CD4-positive, alpha-beta T cell (primary cell): ENCODE measurements around the gene MPP7. TPM values are rescaled to one million over a fixed set of nuclear protein-coding genes. Genes with fewer than 3 reads are reported as not detected.

Experiments
- ATAC-seq: fragments of 200-7000 bp; cut with Tn5 transposase; one replicate; pipeline ENCODE4 v1.10.0; 2022; ENCODE audit warnings: mild to moderate bottlenecking; ENCODE audit not compliant: poor library complexity
- CTCF ChIA-PET: fragments of 350-600 bp; sonication (Branson Sonifier 250); formaldehyde crosslinking; loops from one replicate; lab custom pipeline; 2021; ENCODE audit warnings: antibody characterized with exemption, inconsistent platforms; lab: Charles Lee
- POLR2A ChIA-PET: fragments of 350-600 bp; sonication (Branson Sonifier 250); formaldehyde crosslinking; loops from one replicate; lab custom pipeline; 2021; ENCODE audit warnings: antibody characterized with exemption, inconsistent platforms; lab: Charles Lee
- DNase-seq, 14 experiments: peaks; one replicate each; pipeline ENCODE4 v3.0.0-alpha.2; 2013 to 2020; ENCODE audit warnings: mixed read lengths in 2 of 14
- H3K27ac ChIP-seq, 2 donors: one replicate each; pipeline versions ENCODE4 v1.5.1 to v1.7.0; 2013; ENCODE audit warnings: low read length in 2 of 2, low read depth in 1 of 2, mild to moderate bottlenecking in 1 of 2
- H3K27me3 ChIP-seq, 2 experiments: 1 replicate in 1 of 2; 2 replicates in 1 of 2; pipeline versions ENCODE4 v1.6.1 to v1.7.0; 2013; ENCODE audit warnings: low read length in 2 of 2, control low read depth in 1 of 2, mild to moderate bottlenecking in 1 of 2, moderate library complexity in 1 of 2; ENCODE audit not compliant: insufficient read depth in 2 of 2, control insufficient read depth in 1 of 2
- H3K36me3 ChIP-seq: one replicate; pipeline ENCODE4 v1.6.1; 2013; ENCODE audit warnings: low read length, control low read depth; ENCODE audit not compliant: insufficient read depth
- H3K4me1 ChIP-seq: one replicate; pipeline ENCODE4 v1.6.1; 2013; ENCODE audit warnings: low read length, control low read depth; ENCODE audit not compliant: insufficient read depth
- H3K4me3 ChIP-seq: one replicate; pipeline ENCODE4 v1.5.1; 2013; ENCODE audit warnings: mild to moderate bottlenecking, low read length, moderate library complexity
- H3K9me3 ChIP-seq, 2 experiments: 1 replicate in 1 of 2; 2 replicates in 1 of 2; pipeline versions ENCODE4 v1.6.1 to v1.7.0; 2013; ENCODE audit warnings: low read length in 2 of 2, mild to moderate bottlenecking in 2 of 2, control low read depth in 1 of 2, moderate library complexity in 1 of 2; ENCODE audit not compliant: control insufficient read depth in 1 of 2, insufficient read depth in 1 of 2
- H3K27ac Mint-ChIP-seq: one replicate; pipeline ENCODE4 v1.8.0; 2020; ENCODE audit warnings: mixed read lengths
- H3K27me3 Mint-ChIP-seq: one replicate; pipeline ENCODE4 v1.8.0; 2021; ENCODE audit warnings: mixed read lengths
- H3K36me3 Mint-ChIP-seq: one replicate; pipeline ENCODE4 v1.8.0; 2021; ENCODE audit warnings: low read depth, mixed read lengths
- H3K4me1 Mint-ChIP-seq: one replicate; pipeline ENCODE4 v1.8.0; 2021; ENCODE audit warnings: low read depth, mixed read lengths
- H3K4me3 Mint-ChIP-seq: one replicate; pipeline ENCODE4 v1.8.0; 2020; ENCODE audit warnings: mild to moderate bottlenecking, mixed read lengths
- H3K9me3 Mint-ChIP-seq: one replicate; pipeline ENCODE4 v1.8.0; 2020; ENCODE audit warnings: mixed read lengths
- intact Hi-C, 2 experiments: fragments of 100-400 bp; cut with DNase I in 1 of 2; cut with micrococcal nuclease in 1 of 2; formaldehyde crosslinking; loops; one replicate each; pipeline versions ENCODE4 v1.15.1 to v1.9.0; 2023 to 2025; cut with DNase I, micrococcal nuclease
- total RNA-seq, 174 experiments: library from RNA in 2 of 174; stranded (reverse) in 2 of 174; gene quantifications; one replicate each; pipeline ENCODE4 v1.2.3 and lab custom pipeline; 2021 to 2026
- TF ChIP-seq, protein P1 (sequence below): fragments of 200-600 bp; IDR thresholded peaks from one replicate; pipeline ENCODE4 v1.8.0; 2022; ENCODE audit warnings: antibody characterized with exemption, mild to moderate bottlenecking

Gene MPP7
- total RNA-seq, 2 experiments from 2014 or later: 30.4 to 32.5 TPM

DNA sequence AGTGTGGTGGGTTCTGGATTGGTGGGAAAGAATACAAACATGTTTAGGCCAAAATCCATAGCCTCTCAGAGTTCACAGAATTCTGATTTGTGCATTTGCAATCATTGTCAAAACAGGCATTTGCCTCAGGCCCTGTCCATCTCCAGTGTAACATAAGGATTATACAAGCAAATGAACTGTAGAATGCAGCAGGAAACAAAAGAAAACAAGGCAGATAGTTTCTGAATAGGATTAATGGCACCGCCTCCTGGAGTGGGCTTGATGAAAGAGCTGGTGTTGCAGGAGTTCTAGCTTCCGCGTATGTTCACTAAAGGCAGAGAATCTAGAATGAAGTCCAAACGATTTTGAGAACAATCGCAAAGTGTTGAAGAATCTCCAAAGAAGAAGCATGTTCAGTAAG, 11.3 kb upstream of the MPP7 start:
- ATAC-seq (no peak), DNase-seq (no peak)
- Histone ChIP-seq H3K4me3 (no peak overlapping the region), H3K27me3 (no peaks in the 10 kb centered on the region), H3K36me3 (peaks cover 17% of the 10 kb centered on the region), H3K9me3 (no peaks in the 10 kb centered on the region), H3K27ac (no peak overlapping the region), H3K4me1 (no peaks in the 10 kb centered on the region)
- intact Hi-C loops: no loop called here
- Mint-ChIP-seq H3K9me3 (no peaks in the 10 kb centered on the region), H3K27me3 (no peaks in the 10 kb centered on the region), H3K4me1 (peaks cover 20% of the 10 kb centered on the region), H3K4me3 (no peak overlapping the region), H3K36me3 (peaks cover 24% of the 10 kb centered on the region), H3K27ac (no peak overlapping the region)
- CTCF ChIA-PET: interaction anchor here (0.6 kb wide), 1 partner anchor 22 kb away, joined by 3 read pairs; no protein-coding TSS in a partner anchor
- POLR2A ChIA-PET: interaction anchor here (0.7 to 3.8 kb wide), 3 partner anchors 11 to 54 kb away, joined by 3 to 26 read pairs (median 8); partner anchors contain the start of gene MPP7
- TF ChIP-seq, protein P1, sequence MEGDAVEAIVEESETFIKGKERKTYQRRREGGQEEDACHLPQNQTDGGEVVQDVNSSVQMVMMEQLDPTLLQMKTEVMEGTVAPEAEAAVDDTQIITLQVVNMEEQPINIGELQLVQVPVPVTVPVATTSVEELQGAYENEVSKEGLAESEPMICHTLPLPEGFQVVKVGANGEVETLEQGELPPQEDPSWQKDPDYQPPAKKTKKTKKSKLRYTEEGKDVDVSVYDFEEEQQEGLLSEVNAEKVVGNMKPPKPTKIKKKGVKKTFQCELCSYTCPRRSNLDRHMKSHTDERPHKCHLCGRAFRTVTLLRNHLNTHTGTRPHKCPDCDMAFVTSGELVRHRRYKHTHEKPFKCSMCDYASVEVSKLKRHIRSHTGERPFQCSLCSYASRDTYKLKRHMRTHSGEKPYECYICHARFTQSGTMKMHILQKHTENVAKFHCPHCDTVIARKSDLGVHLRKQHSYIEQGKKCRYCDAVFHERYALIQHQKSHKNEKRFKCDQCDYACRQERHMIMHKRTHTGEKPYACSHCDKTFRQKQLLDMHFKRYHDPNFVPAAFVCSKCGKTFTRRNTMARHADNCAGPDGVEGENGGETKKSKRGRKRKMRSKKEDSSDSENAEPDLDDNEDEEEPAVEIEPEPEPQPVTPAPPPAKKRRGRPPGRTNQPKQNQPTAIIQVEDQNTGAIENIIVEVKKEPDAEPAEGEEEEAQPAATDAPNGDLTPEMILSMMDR: no peak

DNA sequence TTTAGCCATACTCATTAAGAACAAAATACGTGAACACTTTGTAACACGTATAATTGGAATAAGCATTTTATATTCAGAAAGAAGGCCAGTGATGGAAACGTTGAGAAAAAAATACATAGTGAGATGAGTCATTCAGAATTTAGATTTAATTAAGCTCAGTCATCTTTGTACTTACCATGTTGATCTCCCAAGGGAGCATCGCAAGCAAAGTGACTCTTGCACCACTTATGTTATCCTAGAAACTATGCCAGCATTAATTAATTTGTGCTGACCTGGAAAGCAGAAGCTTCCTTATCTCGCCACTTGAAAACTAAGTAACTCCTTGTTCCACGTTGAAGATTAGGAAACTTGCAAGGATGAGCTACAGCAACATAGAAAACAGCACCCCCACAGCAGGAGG, 9.7 kb upstream of the MPP7 start:
- POLR2A ChIA-PET: interaction anchor here (0.9 to 3.8 kb wide), 4 partner anchors 10 to 19 kb away, joined by 3 to 26 read pairs (median 5); partner anchors contain the start of gene MPP7
- Histone ChIP-seq H3K27ac (no peak overlapping the region), H3K27me3 (no peaks in the 10 kb centered on the region), H3K4me1 (no peaks in the 10 kb centered on the region), H3K9me3 (no peaks in the 10 kb centered on the region), H3K36me3 (peaks cover 8% of the 10 kb centered on the region), H3K4me3 (no peak overlapping the region)
- H3K4me1 Mint-ChIP-seq: peaks cover 27% of the 10 kb centered on the region
- ATAC-seq (no peak), DNase-seq (no peak)
- H3K36me3 Mint-ChIP-seq: peaks cover 14% of the 10 kb centered on the region
- no peaks in the 10 kb centered on the region for H3K9me3 Mint-ChIP-seq
- H3K4me3 Mint-ChIP-seq: no peak overlapping the region
- H3K27ac Mint-ChIP-seq: no peak overlapping the region
- intact Hi-C loops: no loop called here
- H3K27me3 Mint-ChIP-seq: no peaks in the 10 kb centered on the region
- CTCF ChIA-PET: interaction anchor here (1.1 to 1.4 kb wide), 3 partner anchors 10 to 81 kb away, joined by 3 to 6 read pairs (median 4); partner anchors contain the start of gene MPP7
- TF ChIP-seq, protein P1: no peak

DNA sequence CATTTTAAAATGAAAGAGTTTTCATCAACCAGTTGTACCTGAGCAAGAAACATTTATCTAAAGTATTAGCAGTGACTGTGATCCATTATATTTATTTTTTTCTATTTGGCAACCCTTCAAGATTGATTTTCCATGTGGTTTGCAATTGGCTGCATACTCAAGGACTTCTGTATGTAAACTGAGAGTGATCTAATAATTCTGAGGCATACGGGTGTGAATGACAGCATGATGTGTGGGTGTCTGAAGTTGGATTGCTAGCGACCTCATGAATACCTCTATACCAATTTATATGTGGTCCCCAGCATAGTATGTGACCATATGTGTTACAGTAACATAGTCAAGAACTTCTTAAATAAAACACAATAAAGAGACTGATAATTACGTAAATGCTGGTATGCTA, 8.2 kb upstream of the MPP7 start:
- Histone ChIP-seq H3K4me3 (no peak overlapping the region), H3K36me3 (peaks cover 8% of the 10 kb centered on the region), H3K27me3 (no peaks in the 10 kb centered on the region), H3K27ac (no peak overlapping the region), H3K4me1 (peaks cover 7% of the 10 kb centered on the region), H3K9me3 (no peaks in the 10 kb centered on the region)
- POLR2A ChIA-PET: interaction anchor here (1.1 to 3.8 kb wide), 2 partner anchors 8 to 23 kb away, joined by 4 to 26 read pairs; partner anchors contain the start of gene MPP7
- Mint-ChIP-seq H3K36me3 (peaks cover 14% of the 10 kb centered on the region), H3K4me1 (peaks cover 35% of the 10 kb centered on the region), H3K9me3 (no peaks in the 10 kb centered on the region), H3K27me3 (no peaks in the 10 kb centered on the region), H3K4me3 (no peak overlapping the region), H3K27ac (no peak overlapping the region)
- DNase-seq (no peak), ATAC-seq (no peak)
- intact Hi-C loops: no loop called here
- TF ChIP-seq, protein P1: no peak
- CTCF ChIA-PET: interaction anchor here (1.0 to 1.1 kb wide), 3 partner anchors 8 to 23 kb away, joined by 3 to 4 read pairs (median 3); partner anchors contain the start of gene MPP7
